ENCODE data around the gene TNRC6B. TPM values are rescaled to one million over a fixed set of nuclear protein-coding genes. Genes with fewer than 3 reads are reported as not detected.

TNRC6B gene
- total and polyA plus RNA-seq, 2 experiments from 2014 or later, result 23.7 to 25.8 TPM

GRCh38 chr22:40363059-40363458 is 185.3 kb downstream of the TNRC6B start:
- peaks cover 4% of the 10 kb centered on the region for H3K36me3 ChIP-seq (replicated peaks; ENCODE audit: insufficient read depth, low read depth)
- H3K4me2 ChIP-seq, result no peak overlapping the region
- H4K20me1 ChIP-seq (ENCODE audit: insufficient read depth, poor library complexity, severe bottlenecking), result no peaks in the 10 kb centered on the region
- WGBS (ENCODE audit: low lambda C conversion rate, missing lambda C conversion rate), result 95% methylated on average over 3 of the region's 3 CpGs
- no peaks in the 10 kb centered on the region for H3K79me2 ChIP-seq
- no peaks in the 10 kb centered on the region for H3K4me1 ChIP-seq (ENCODE audit: insufficient read depth)
- TF ChIP-seq, protein P1, sequence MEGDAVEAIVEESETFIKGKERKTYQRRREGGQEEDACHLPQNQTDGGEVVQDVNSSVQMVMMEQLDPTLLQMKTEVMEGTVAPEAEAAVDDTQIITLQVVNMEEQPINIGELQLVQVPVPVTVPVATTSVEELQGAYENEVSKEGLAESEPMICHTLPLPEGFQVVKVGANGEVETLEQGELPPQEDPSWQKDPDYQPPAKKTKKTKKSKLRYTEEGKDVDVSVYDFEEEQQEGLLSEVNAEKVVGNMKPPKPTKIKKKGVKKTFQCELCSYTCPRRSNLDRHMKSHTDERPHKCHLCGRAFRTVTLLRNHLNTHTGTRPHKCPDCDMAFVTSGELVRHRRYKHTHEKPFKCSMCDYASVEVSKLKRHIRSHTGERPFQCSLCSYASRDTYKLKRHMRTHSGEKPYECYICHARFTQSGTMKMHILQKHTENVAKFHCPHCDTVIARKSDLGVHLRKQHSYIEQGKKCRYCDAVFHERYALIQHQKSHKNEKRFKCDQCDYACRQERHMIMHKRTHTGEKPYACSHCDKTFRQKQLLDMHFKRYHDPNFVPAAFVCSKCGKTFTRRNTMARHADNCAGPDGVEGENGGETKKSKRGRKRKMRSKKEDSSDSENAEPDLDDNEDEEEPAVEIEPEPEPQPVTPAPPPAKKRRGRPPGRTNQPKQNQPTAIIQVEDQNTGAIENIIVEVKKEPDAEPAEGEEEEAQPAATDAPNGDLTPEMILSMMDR (IDR thresholded peaks at IDR 0.05; ENCODE audit: poor library complexity), result no peak
- TF ChIP-seq EZH2 (IDR thresholded peaks at IDR 0.05; ENCODE audit: borderline replicate concordance) (no peak), EZH2phosphoT487 (IDR thresholded peaks at IDR 0.05; ENCODE audit: low read depth, severe bottlenecking, unreplicated experiment) (no peak)
- no peaks in the 10 kb centered on the region for H3K27me3 ChIP-seq
- DNase-seq (ENCODE audit: low spot score), result no peak
- no peak overlapping the region for H2AFZ ChIP-seq
- H3K4me3 ChIP-seq, result no peak overlapping the region
- no peaks in the 10 kb centered on the region for H3K9me2 ChIP-seq (replicated peaks; ENCODE audit: insufficient read depth)
- H3K27ac ChIP-seq, result no peak overlapping the region
- H3K9me3 ChIP-seq (ENCODE audit: low read depth), result no peaks in the 10 kb centered on the region

GRCh38 chr22:40364431-40364830 is 186.7 kb downstream of the TNRC6B start:
- Histone ChIP-seq H3K4me1 (ENCODE audit: insufficient read depth) (no peaks in the 10 kb centered on the region), H3K4me2 (no peak overlapping the region), H3K4me3 (no peak overlapping the region), H3K79me2 (no peaks in the 10 kb centered on the region), H3K36me3 (replicated peaks; ENCODE audit: insufficient read depth, low read depth) (peaks cover 4% of the 10 kb centered on the region), H3K9me3 (ENCODE audit: low read depth) (no peaks in the 10 kb centered on the region), H4K20me1 (ENCODE audit: insufficient read depth, poor library complexity, severe bottlenecking) (no peaks in the 10 kb centered on the region), H3K27ac (no peak overlapping the region), H3K27me3 (no peaks in the 10 kb centered on the region), H3K9me2 (replicated peaks; ENCODE audit: insufficient read depth) (no peaks in the 10 kb centered on the region), H2AFZ (no peak overlapping the region)
- no peak for DNase-seq (ENCODE audit: low spot score)
- TF ChIP-seq EZH2phosphoT487 (IDR thresholded peaks at IDR 0.05; ENCODE audit: low read depth, severe bottlenecking, unreplicated experiment), result no peak
- no peak for TF ChIP-seq EZH2 (IDR thresholded peaks at IDR 0.05; ENCODE audit: borderline replicate concordance)
- TF ChIP-seq, protein P1 (IDR thresholded peaks at IDR 0.05; ENCODE audit: poor library complexity), result no peak
- WGBS (ENCODE audit: low lambda C conversion rate, missing lambda C conversion rate), result 84% methylated on average over 1 of the region's 1 CpG

GRCh38 chr22:40366068-40366467 is 188.3 kb downstream of the TNRC6B start:
- H3K4me2 ChIP-seq, result no peak overlapping the region
- H3K4me3 ChIP-seq, result no peak overlapping the region
- TF ChIP-seq, protein P1 (IDR thresholded peaks at IDR 0.05; ENCODE audit: poor library complexity), result no peak
- TF ChIP-seq EZH2 (IDR thresholded peaks at IDR 0.05; ENCODE audit: borderline replicate concordance) (no peak), EZH2phosphoT487 (IDR thresholded peaks at IDR 0.05; ENCODE audit: low read depth, severe bottlenecking, unreplicated experiment) (no peak)
- H3K9me3 ChIP-seq (ENCODE audit: low read depth), result no peaks in the 10 kb centered on the region
- peaks cover 4% of the 10 kb centered on the region for H3K36me3 ChIP-seq (replicated peaks; ENCODE audit: insufficient read depth, low read depth)
- no peaks in the 10 kb centered on the region for H3K27me3 ChIP-seq
- peaks cover 1% of the 10 kb centered on the region for H3K79me2 ChIP-seq
- H3K4me1 ChIP-seq (ENCODE audit: insufficient read depth), result no peaks in the 10 kb centered on the region
- WGBS (ENCODE audit: low lambda C conversion rate, missing lambda C conversion rate), result 97% methylated on average over 2 of the region's 2 CpGs
- H3K27ac ChIP-seq, result no peak overlapping the region
- no peaks in the 10 kb centered on the region for H3K9me2 ChIP-seq (replicated peaks; ENCODE audit: insufficient read depth)
- H4K20me1 ChIP-seq (ENCODE audit: insufficient read depth, poor library complexity, severe bottlenecking), result no peaks in the 10 kb centered on the region
- no peak overlapping the region for H2AFZ ChIP-seq
- DNase-seq (ENCODE audit: low spot score), result no peak

DNA sequence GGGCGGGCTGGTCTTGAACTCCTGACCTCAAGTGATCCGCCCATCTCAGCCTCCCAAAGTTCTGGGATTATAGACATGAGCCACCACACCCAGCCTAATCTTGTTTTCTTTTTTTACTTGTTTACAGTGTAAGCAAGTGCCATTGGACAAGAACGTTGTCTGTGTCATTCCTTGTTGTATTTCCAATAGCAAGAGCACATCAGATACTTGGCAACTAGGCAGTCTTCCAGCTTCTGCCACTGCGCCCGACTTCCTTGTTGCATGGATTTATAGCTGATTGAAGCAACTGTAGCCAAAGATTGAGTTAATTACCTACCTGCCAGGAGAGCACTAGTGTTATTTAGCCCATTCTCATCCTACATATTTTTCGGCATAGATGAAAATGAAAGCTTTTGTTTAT is 189.6 kb downstream of the TNRC6B start:
- no peaks in the 10 kb centered on the region for H3K27me3 ChIP-seq
- H3K79me2 ChIP-seq, result peaks cover 10% of the 10 kb centered on the region
- WGBS (ENCODE audit: low lambda C conversion rate, missing lambda C conversion rate), result 93% methylated on average over 6 of the region's 6 CpGs
- peaks cover 4% of the 10 kb centered on the region for H3K36me3 ChIP-seq (replicated peaks; ENCODE audit: insufficient read depth, low read depth)
- H3K4me1 ChIP-seq (ENCODE audit: insufficient read depth), result no peaks in the 10 kb centered on the region
- no peak overlapping the region for H2AFZ ChIP-seq
- H3K9me3 ChIP-seq (ENCODE audit: low read depth), result no peaks in the 10 kb centered on the region
- H3K4me3 ChIP-seq, result no peak overlapping the region
- no peak overlapping the region for H3K27ac ChIP-seq
- TF ChIP-seq, protein P1 (IDR thresholded peaks at IDR 0.05; ENCODE audit: poor library complexity), result no peak
- no peak for TF ChIP-seq EZH2 (IDR thresholded peaks at IDR 0.05; ENCODE audit: borderline replicate concordance)
- no peak for DNase-seq (ENCODE audit: low spot score)
- no peaks in the 10 kb centered on the region for H3K9me2 ChIP-seq (replicated peaks; ENCODE audit: insufficient read depth)
- no peaks in the 10 kb centered on the region for H4K20me1 ChIP-seq (ENCODE audit: insufficient read depth, poor library complexity, severe bottlenecking)
- no peak overlapping the region for H3K4me2 ChIP-seq
